Pons (tissue), 1 donor: ENCODE results near the gene GSDME.
"Not testable (repeated sequence)": the region's sequence is repeated elsewhere in the genome, so short reads cannot be mapped to it uniquely, and the experiment has no call there.

ENCODE experiments used
- DNase-seq: peaks from one replicate; pipeline ENCODE4 v3.0.0-alpha.2; 2016; ENCODE audit warnings: low spot score

Gene GSDME

GRCh38 chr7:24741679-24742505, 15.4 kb downstream of the GSDME start:
- no peak for DNase-seq

GRCh38 chr7:24740871-24741270, 16.4 kb downstream of the GSDME start:
- DNase-seq, result no peak

- DNase-seq, result no peak
Measured at GRCh38 chr7:24739306-24739705, 18.0 kb downstream of the GSDME start.

GRCh38 chr7:24738577-24738976, 18.7 kb downstream of the GSDME start:
- no peak for DNase-seq

DNA sequence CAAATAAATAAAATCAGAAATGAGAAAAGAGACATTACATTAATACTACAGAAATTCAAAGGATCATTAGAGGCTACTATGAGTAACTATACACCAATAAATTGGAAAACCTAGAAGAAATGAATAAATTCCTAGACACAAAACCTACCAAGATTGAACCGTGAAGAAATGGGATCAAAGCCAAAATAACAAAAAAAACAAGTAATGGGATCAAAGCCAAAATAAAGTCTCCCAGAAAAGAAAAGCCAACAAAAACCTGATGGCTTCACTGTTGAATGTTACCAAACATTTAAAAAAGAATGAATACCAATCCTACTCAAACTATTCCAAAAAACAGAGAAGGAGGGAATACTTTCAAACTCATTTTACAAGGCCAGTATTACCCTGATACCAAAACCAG, 20.0 kb downstream of the GSDME start:
- DNase-seq, result no peak

DNA sequence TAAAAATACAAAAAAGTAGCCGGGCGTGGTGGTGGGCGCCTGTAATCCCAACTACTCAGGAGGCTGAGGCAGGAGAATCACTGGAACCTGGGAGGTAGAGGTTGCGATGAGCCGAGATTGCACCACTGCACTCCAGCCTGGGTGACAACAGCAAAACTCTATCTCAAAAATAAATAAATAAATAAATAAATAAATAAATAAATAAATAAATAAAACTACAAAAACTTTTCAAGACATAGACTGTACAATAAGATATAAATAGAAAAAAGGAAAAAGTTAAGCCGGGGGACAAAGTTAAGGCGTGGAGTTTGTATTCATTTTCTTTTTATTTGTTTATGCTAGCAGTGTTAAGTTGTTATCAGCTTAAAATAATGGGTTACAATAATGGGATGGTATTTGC, 21.7 kb downstream of the GSDME start:
- DNase-seq, result not testable (repeated sequence)

- no peak for DNase-seq
Measured at GRCh38 chr7:24734306-24734705, 23.0 kb downstream of the GSDME start.

- DNase-seq, result no peak
Measured at GRCh38 chr7:24733414-24734060, 23.7 kb downstream of the GSDME start.

DNA sequence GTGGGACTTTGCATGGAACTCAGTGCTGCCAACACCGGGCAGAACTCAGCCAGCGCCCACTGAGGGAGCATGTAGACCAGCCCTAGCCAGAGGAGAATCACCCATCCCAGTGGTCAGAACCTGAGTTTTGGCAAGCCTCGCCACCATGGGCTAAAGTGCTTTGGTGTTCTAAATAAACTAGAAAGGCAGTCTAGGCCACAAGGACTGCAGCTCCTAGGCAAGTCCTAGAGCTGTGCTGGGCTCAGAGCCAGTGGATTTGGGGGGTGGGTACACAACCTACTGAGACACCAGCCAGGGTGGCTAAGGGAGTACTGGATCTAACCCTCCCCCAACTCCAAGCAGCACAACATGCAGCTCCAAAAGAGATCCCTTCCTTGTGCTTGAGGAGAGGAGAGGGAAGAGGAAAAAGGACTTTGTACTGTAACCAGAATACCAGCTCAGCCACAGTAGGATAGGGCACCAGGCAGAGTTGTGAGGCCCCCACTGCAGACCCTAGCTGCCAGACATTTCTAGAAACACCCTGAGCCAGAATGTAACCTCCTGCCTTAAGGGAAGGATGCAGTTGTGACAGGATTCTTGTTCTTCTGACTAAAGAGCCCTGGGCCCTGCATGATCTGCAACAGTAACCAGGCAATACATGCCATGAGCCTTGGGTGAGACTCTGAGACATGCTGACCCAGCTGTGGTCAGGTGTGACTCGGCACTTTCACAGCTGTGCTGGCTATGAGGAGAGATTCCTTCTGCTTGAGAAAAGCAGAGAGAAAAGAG, 24.4 kb downstream of the GSDME start:
- DNase-seq, result no peak

GRCh38 chr7:24731313-24731712, 26.0 kb downstream of the GSDME start:
- DNase-seq, result no peak

DNA sequence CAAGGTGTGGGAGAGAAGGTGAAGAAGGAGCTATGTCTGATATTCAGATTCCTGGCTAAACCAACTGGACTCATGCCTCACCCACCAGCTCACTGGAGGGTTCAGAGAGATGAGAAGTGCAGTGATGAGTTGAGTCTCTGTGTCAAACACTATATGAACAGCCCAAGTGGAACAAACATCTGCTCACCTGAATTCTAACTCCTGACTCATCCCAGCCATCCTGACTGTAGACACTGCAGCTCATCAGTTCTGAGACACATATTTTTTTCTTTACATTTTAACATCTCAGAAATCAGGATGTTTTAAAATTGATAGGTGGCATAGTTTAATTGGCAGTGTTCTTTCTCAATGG, 27.3 kb downstream of the GSDME start:
- no peak for DNase-seq

DNA sequence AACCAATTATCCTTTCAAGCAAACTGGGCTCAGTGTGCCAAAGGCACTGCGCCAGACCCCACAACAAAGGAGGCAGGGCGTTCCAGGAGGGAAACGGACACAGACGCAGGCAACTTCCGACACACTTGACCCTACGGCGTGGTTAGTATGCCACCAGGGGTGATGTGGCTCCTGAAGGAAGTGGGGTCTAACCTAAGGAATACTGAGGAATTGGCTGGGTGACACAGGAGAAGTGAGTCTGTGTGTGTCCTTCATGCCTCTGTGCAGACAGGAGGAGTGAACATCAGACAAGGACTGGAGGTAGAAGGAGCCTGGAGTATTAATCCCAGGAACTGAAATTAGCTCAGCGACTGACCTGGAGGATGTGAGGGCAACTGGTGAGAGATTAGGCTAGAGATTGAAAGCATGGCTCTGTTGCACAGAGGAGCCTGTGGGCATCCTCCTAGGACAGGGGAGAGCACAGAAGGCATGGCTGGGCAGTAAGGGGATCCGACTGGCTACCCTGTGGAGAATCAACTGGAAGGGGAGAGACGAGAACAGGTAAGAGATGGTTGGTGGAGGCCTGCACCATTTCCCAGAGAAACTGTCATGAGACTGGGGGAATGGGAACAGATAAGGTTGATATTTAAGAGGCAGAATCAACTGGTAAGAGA, 27.8 kb downstream of the GSDME start:
- DNase-seq, result no peak

GRCh38 chr7:24728503-24729364, 28.5 kb downstream of the GSDME start:
- no peak for DNase-seq

DNA sequence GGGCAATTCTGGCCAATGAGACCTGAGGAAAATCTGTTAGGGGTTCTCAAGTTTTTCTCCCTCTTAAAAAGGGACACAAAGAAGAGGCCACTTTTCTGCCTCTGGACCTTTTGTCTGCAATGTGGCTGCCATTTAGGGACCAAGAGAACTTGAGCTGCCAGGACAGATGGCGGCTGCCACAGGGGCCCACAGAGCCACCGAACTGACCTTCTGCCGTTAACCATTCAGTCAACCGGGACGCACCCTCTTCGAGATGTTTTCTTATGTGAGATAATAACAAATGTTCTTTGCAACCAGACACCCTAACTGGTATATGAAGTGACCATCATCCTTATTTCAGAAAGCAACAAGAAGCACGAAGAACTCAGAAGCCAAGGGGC, 29.2 kb downstream of the GSDME start:
- no peak for DNase-seq

GRCh38 chr7:24727154-24728120, 29.8 kb downstream of the GSDME start:
- DNase-seq, result no peak

GRCh38 chr7:24725554-24726241, 31.6 kb downstream of the GSDME start:
- DNase-seq, result no peak

GRCh38 chr7:24724451-24725190, 32.6 kb downstream of the GSDME start:
- DNase-seq, result no peak

DNA sequence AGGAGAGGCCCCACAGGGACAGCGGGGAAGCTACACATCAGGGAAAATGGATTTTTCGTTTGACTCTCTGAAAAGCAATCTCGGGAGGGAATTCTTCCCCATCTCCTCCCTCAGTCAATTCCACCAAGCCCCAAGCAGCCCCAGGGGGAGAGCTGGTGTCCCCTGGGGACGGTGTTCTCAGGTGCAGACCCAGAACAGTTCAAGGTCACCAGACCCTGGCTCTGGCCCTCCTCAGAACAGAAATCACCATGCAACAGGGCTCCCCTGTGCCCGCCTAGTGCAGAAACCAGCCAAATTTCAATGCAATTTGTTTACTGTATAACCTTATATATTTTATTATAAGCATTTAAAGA, 34.1 kb downstream of the GSDME start:
- no peak for DNase-seq
